Sciatic nerve (tissue), 2 donors: ENCODE measurements around the gene ATXN1. TPM values are rescaled to one million over a fixed set of nuclear protein-coding genes. Genes with fewer than 3 reads are reported as not detected.

Source experiments
- ATAC-seq: fragments of 200-7000 bp; cut with Tn5 transposase; one replicate; pipeline ENCODE4 v1.9.1; 2020; ENCODE audit warnings: mild to moderate bottlenecking, moderate library complexity
- DNase-seq: peaks from one replicate; pipeline ENCODE4 v3.0.0-alpha.2; 2020; ENCODE audit warnings: low spot score
- intact Hi-C: fragments of 100-400 bp; cut with DNase I; formaldehyde crosslinking; loops from one replicate; pipeline ENCODE4 v1.14.2; 2022
- total RNA-seq: library from RNA; stranded (reverse); fragmentation: NEBNext Ultra II Directional; extraction: Animal tissue kit (Norgen Biotek cat#: 25700); gene quantifications from one replicate; pipeline ENCODE4 v1.2.1, GENCODE V29; 2021
- donor health status: DM: no; HTN: no; CAD: no.
- donor health status: DM: no; HTN: no; CAD: no.

Gene ATXN1
- total RNA-seq, 1 donor from 2014 or later: 70.0 TPM

- DNase-seq (no peak), ATAC-seq (no peak)
- intact Hi-C loops: no loop called here
Measured at GRCh38 chr6:16670617-16671051, 90.6 kb downstream of the ATXN1 start.

DNA sequence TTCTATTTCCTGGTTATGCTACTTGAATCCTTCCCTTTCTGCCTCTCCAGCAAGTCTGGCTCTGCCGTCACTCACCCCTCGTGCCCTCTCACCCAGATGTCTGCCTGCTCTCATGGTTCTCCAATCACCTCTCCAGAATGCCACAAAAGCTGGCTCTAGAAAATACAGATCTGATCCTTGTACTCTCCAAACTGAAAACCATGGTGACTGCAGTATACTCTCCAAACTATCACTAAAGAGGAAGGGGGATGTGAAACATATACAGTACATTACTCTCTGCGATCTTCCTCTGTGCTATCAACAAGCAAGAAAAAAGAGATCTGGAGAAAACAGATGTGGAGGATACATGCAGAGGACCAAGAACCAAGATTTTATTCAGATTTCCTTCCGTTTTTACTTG, 91.1 kb downstream of the ATXN1 start:
- DNase-seq: no peak
- intact Hi-C loops: no loop called here
- peak; percentile 58 for ATAC-seq

DNA sequence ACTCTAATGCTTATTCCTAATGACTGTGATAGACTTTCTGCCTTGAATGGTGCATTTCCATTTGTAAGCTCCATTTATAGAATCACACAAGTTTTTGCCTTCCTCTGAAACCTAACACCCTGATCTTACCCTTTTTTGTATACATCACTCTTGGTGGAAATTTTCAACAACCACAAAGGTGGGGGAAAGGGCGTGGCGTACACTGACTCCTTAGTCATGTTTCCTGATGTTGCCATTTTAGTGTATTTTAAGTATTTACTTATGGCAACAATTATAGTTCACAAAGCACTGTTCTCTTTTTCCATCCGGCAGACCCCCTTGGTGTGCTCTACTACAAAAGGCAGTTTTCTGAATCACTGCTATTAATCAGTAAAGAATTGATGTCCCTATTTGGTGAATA, 92.0 kb downstream of the ATXN1 start:
- no peak for DNase-seq
- no peak for ATAC-seq
- intact Hi-C loops: no loop called here

- intact Hi-C loops: no loop called here
- no peak for ATAC-seq
- DNase-seq: no peak
Measured at GRCh38 chr6:16667509-16667908, 93.8 kb downstream of the ATXN1 start.

DNA sequence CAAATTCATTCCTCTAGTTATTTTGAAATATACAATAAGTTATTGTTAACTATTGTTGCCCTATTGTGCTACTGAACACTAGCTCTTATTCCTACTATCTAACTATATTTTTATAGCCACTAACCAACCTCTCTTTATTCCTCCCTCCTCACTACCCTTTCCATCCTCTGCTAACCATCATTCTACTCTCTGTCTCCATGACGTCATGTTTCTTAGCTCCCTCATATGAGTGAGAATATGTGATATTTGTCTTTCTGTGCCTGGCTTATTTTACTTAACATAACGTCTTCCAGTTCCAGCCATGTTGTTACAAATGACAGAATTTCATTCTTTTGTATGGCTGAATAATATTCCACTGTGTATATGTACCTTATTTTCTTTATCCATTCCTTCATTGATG, 95.3 kb downstream of the ATXN1 start:
- intact Hi-C loops: no loop called here
- ATAC-seq: no peak

GRCh38 chr6:16665182-16665581, 96.1 kb downstream of the ATXN1 start:
- ATAC-seq (no peak), DNase-seq (no peak)
- intact Hi-C loops: no loop called here

More for the DNA sequence above, 95.3 kb downstream of the ATXN1 start:
- no peak for DNase-seq

- no peak for ATAC-seq
- DNase-seq: no peak
- intact Hi-C loops: no loop called here
Measured at GRCh38 chr6:16663901-16664300, 97.4 kb downstream of the ATXN1 start.

DNA sequence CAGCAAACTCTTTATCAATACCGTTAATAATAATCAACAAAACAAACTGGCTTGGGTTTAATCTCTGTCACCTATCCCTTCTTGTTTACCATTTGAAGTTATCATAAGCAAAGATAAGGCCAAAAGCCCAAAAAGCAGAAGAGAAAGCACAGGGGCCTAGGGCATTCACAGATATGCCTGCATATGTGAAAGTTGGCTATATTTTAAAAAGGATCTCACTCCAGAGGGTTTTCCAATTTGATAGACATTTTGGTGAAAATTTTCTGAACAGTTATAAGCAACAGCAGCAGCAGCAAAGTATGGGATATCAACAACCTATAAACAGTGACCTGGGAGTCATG, 101.1 kb downstream of the ATXN1 start:
- DNase-seq (no peak), ATAC-seq (no peak)
- intact Hi-C loops: no loop called here

GRCh38 chr6:16659466-16660156, 101.6 kb downstream of the ATXN1 start:
- DNase-seq (no peak), ATAC-seq (no peak)
- intact Hi-C loops: no loop called here

- DNase-seq (no peak), ATAC-seq (no peak)
- intact Hi-C loops: no loop called here
Measured at GRCh38 chr6:16658348-16659034, 102.8 kb downstream of the ATXN1 start.

GRCh38 chr6:16657768-16658167, 103.5 kb downstream of the ATXN1 start:
- ATAC-seq (no peak), DNase-seq (no peak)
- intact Hi-C loops: no loop called here

GRCh38 chr6:16656451-16656850, 104.8 kb downstream of the ATXN1 start:
- DNase-seq: no peak
- intact Hi-C loops: no loop called here
- no peak for ATAC-seq

DNA sequence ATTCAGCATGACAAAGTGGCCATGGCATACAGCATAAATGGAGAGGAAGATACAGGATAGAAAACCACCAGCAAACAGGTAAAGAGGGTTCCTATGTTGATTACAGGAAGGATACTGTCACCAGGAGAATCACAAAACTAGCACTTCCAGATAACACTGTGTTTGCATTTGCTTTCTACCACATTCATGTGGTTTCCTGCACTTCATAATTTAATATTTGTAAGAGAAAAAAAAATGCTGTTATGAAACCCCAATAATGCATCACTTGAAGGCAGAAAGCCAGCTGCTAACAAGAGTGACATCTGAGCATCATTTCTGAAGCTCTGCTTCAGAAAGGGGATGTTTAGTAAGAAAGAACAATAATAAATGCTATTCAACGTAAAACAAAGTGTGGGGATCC, 106.6 kb downstream of the ATXN1 start:
- intact Hi-C loops: no loop called here
- ATAC-seq (no peak), DNase-seq (no peak)

GRCh38 chr6:16653226-16653625, 108.0 kb downstream of the ATXN1 start:
- intact Hi-C loops: no loop called here
- DNase-seq: no peak
- no peak for ATAC-seq

GRCh38 chr6:16651871-16652270, 109.4 kb downstream of the ATXN1 start:
- DNase-seq (no peak), ATAC-seq (no peak)
- intact Hi-C loops: no loop called here

DNA sequence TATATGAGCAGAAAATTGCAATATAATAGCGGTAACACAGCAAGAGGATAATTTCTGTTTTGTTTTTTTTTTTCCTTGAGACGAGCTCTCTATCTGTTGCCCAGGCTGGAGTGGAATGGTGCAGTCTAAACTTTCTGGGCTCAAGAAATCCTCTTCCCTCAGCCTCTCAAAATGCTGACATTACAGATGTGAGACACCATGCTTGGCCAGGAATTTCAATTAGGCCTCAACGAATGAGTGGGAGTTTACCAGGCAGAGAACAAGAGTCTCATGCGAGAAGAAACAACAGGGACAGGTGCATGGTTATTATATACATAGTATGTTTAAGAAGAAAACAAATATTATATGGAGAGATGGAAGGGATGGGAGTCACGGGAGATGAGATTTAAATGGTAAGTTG, 111.4 kb downstream of the ATXN1 start:
- DNase-seq: no peak
- intact Hi-C loops: no loop called here
- no peak for ATAC-seq

DNA sequence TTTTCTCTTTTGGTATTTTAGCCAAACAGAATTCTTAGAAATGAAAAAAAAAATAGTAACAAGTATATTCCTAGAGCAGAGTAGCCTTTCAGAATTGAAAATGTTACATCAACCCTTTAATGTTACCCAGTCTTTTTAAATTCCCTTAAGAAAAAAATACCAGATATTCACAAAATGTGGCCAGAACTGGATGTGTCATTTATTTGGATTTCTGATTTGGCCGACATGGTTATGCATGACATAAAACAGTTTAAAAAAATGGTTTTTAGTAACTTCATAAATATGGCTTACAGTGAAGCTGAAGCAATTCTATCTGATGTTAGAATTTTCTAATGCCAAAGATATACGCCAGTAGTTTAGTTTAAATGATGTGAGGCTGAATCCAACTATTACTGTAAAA, 112.0 kb downstream of the ATXN1 start:
- no peak for DNase-seq
- no peak for ATAC-seq
- intact Hi-C loops: no loop called here

- DNase-seq (no peak), ATAC-seq (no peak)
- intact Hi-C loops: no loop called here
Measured at GRCh38 chr6:16648003-16648402, 113.3 kb downstream of the ATXN1 start.

GRCh38 chr6:16647422-16647821, 113.8 kb downstream of the ATXN1 start:
- ATAC-seq (no peak), DNase-seq (no peak)
- intact Hi-C loops: no loop called here

DNA sequence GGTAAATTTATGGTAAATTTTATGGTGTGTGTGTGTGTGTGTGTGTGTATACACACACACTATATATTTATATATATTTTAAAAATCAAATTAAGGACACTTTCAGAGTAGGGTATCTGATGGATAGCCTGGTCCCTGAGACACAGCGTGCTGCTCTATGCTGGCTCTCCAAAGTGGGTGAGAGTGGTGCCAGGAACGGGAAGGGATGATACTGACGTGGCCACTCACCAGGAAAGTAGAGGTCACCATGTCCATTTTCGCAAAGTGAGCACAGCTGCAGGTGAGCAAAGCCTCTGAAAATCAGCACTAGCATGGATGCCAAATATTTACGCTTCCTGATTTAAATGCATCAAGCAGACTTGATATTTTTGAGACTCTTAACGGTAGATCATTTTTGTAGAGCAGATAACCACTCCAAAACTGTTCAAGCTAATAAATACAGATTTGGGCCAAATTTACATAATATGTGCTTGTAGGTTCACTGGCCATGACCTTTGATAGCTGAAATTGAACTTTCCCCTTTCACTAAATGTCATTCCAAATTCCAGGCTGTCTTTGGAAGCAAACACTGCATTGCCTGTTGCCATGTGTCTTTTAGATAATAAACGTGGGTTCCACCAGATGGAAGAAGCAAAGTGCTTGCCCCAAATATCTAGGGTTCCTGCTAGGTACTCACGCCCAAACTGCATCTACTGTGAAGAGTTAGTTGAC, 116.6 kb downstream of the ATXN1 start:
- no peak for ATAC-seq
- intact Hi-C loops: no loop called here
- no peak for DNase-seq
